AML-193 (cell line): Measurements from ENCODE around the gene RNU7-1.
A peak's percentile ranks its signal among the peaks of the same experiment; 100 is the strongest.

Source experiments
- DNase-seq, 2 experiments: peaks; one replicate each; lab custom pipeline; 2025; lab: John Stamatoyannopoulos, UW

Gene RNU7-1

GRCh38 chr12:6937481-6938352, 5.9 kb upstream of the RNU7-1 start:
- DNase-seq, result peak; percentile 89 to 91

GRCh38 chr12:6938353-6939190, 5.0 kb upstream of the RNU7-1 start:
- no peak for DNase-seq

GRCh38 chr12:6939191-6939540, 4.5 kb upstream of the RNU7-1 start:
- no peak for DNase-seq

GRCh38 chr12:6941267-6941666, 2.3 kb upstream of the RNU7-1 start:
- no peak for DNase-seq

- no peak for DNase-seq
Measured at GRCh38 chr12:6941782-6942181, 1.8 kb upstream of the RNU7-1 start.

- no peak for DNase-seq
Measured at GRCh38 chr12:6942331-6942665, 1.3 kb upstream of the RNU7-1 start.

GRCh38 chr12:6943389-6943721, 261 bp upstream of the RNU7-1 start:
- peak; percentile 83 to 89 for DNase-seq

GRCh38 chr12:6944381-6945186, 968 bp downstream of the RNU7-1 start:
- peak; percentile 79 to 80 for DNase-seq

- DNase-seq, result no peak
Measured at GRCh38 chr12:6945613-6946012, 2.0 kb downstream of the RNU7-1 start.

- no peak for DNase-seq
Measured at GRCh38 chr12:6946033-6946919, 2.7 kb downstream of the RNU7-1 start.

- no peak for DNase-seq
Measured at GRCh38 chr12:6946920-6947374, 3.3 kb downstream of the RNU7-1 start.

- DNase-seq, result no peak
Measured at GRCh38 chr12:6947615-6948014, 4.0 kb downstream of the RNU7-1 start.

GRCh38 chr12:6948873-6949594, 5.4 kb downstream of the RNU7-1 start:
- no peak for DNase-seq

GRCh38 chr12:6950401-6950801, 6.8 kb downstream of the RNU7-1 start:
- peak in 1 of 2 experiments; percentile 16 for DNase-seq

GRCh38 chr12:6950811-6951540, 7.4 kb downstream of the RNU7-1 start, which contains the start of gene PTPN6:
Gene PTPN6, plus strand, starts transcription at chr12:6951356. Its CDS starts 157 bp downstream, at chr12:6951513.
- DNase-seq, result peak; percentile 79 to 88

GRCh38 chr12:6951551-6952120, 8.0 kb downstream of the RNU7-1 start:
- DNase-seq, result no peak

- DNase-seq, result no peak
Measured at GRCh38 chr12:6952121-6952862, 8.7 kb downstream of the RNU7-1 start.

- no peak for DNase-seq
Measured at GRCh38 chr12:6952863-6953441, 9.3 kb downstream of the RNU7-1 start.
